Right ventricle myocardium superior (tissue), 1 donor: ENCODE measurements around the gene SOX13. TPM values are rescaled to one million over a fixed set of nuclear protein-coding genes. Genes with fewer than 3 reads are reported as not detected.

Experiments used
- ATAC-seq: fragments of 200-7000 bp; cut with Tn5 transposase; one replicate; pipeline ENCODE4 v1.9.1; 2020; ENCODE audit warnings: mild to moderate bottlenecking; ENCODE audit not compliant: poor library complexity
- DNase-seq: peaks from one replicate; pipeline ENCODE4 v3.0.0-alpha.2; 2020
- intact Hi-C: fragments of 100-400 bp; cut with DNase I; formaldehyde crosslinking; loops from one replicate; pipeline ENCODE4 v1.11.2; 2022
- total RNA-seq: library from RNA; stranded (reverse); fragmentation: NEBNext Ultra II Directional; extraction: Animal tissue kit (Norgen Biotek cat#: 25700); gene quantifications from one replicate; pipeline ENCODE4 v1.2.1, GENCODE V29; 2021
- donor health status: DM: no; HTN: yes; CAD: no; lungs with severe emphysema.

SOX13 gene
- total RNA-seq, 1 donor from 2014 or later: 12.4 TPM

- ATAC-seq: no peak
- intact Hi-C loops: loop anchor here (2.0 to 5.0 kb wide), 2 partner anchors 45 to 201 kb away; no protein-coding TSS in a partner anchor
- DNase-seq: no peak
Measured at GRCh38 chr1:204161609-204162493, 88.9 kb downstream of the SOX13 start.

- peak; percentile 96 for ATAC-seq
- intact Hi-C loops: loop anchor here (2.0 to 5.0 kb wide), 2 partner anchors 45 to 200 kb away; no protein-coding TSS in a partner anchor
- DNase-seq: peak; percentile 88
Measured at GRCh38 chr1:204162494-204163074, 89.7 kb downstream of the SOX13 start.

GRCh38 chr1:204166219-204166618 is 93.3 kb downstream of the SOX13 start, which contains the start of gene REN:
REN (minus strand) TSS chr1:204166337; CDS start chr1:204166293, 44 bp downstream.
- intact Hi-C loops: no loop called here
- DNase-seq (no peak), ATAC-seq (no peak)

- DNase-seq (no peak), ATAC-seq (no peak)
- intact Hi-C loops: no loop called here
Measured at GRCh38 chr1:204167730-204168129, 94.8 kb downstream of the SOX13 start.

- intact Hi-C loops: no loop called here
- ATAC-seq (no peak), DNase-seq (no peak)
Measured at GRCh38 chr1:204169858-204170257, 96.9 kb downstream of the SOX13 start.

GRCh38 chr1:204170494-204171155 is 97.7 kb downstream of the SOX13 start:
- intact Hi-C loops: no loop called here
- no peak for ATAC-seq
- no peak for DNase-seq

- DNase-seq (no peak), ATAC-seq (no peak)
- intact Hi-C loops: no loop called here
Measured at GRCh38 chr1:204171751-204172178, 98.8 kb downstream of the SOX13 start.

- intact Hi-C loops: no loop called here
- DNase-seq (no peak), ATAC-seq (no peak)
Measured at GRCh38 chr1:204172404-204173029, 99.6 kb downstream of the SOX13 start.

GRCh38 chr1:204174958-204175357 is 102.0 kb downstream of the SOX13 start:
- DNase-seq: no peak
- no peak for ATAC-seq
- intact Hi-C loops: no loop called here

GRCh38 chr1:204176049-204176448 is 103.1 kb downstream of the SOX13 start:
- intact Hi-C loops: no loop called here

GRCh38 chr1:204177133-204177532 is 104.2 kb downstream of the SOX13 start:
- intact Hi-C loops: no loop called here
- no peak for DNase-seq
- no peak for ATAC-seq

More at GRCh38 chr1:204176049-204176448, 103.1 kb downstream of the SOX13 start:
- no peak for ATAC-seq
- DNase-seq: no peak

Other genes starting within 250 kb of the SOX13 start
- gene SNRPE, start 211.5 kb upstream of the SOX13 start, total RNA-seq: 51.4 TPM
- gene ETNK2, start 78.9 kb downstream of the SOX13 start, total RNA-seq: 5.2 TPM
- not detected for gene REN, start 93.2 kb downstream of the SOX13 start, total RNA-seq
- not detected for gene KISS1, start 123.4 kb downstream of the SOX13 start, total RNA-seq
- gene GOLT1A, start 140.9 kb downstream of the SOX13 start, total RNA-seq: not detected